K562 (cell line): ENCODE results near the gene ZNF296. TPM values are rescaled to one million over a fixed set of nuclear protein-coding genes. Genes with fewer than 3 reads are reported as not detected.
A peak's percentile ranks its signal among the peaks of the same experiment; 100 is the strongest.

Source experiments
- PRPF4 ChIP-seq: fragments of 200-400 bp; formaldehyde crosslinking; IDR thresholded peaks from one replicate; pipeline ENCODE4 v1.6.1; 2017; ENCODE audit warnings: low read length, low read depth, mild to moderate bottlenecking; ENCODE audit not compliant: insufficient read depth, poor library complexity, severe bottlenecking
- SIN3A ChIP-seq, 2 experiments: fragments of 150-350 bp in 1 of 2; IDR thresholded peaks; 2 replicates each; pipeline ENCODE4 v1.6.1; 2011 to 2016; ENCODE audit warnings: borderline replicate concordance in 2 of 2, low read depth in 2 of 2, low read length in 2 of 2, mild to moderate bottlenecking in 2 of 2, moderate library complexity in 2 of 2; ENCODE audit not compliant: control insufficient read depth in 1 of 2
- ZC3H4 ChIP-seq: sonication (generic); formaldehyde crosslinking; IDR thresholded peaks from 2 replicates; pipeline ENCODE4 v1.9.0; 2021; ENCODE audit warnings: missing genetic modification reagents, borderline replicate concordance
- ZNF324 ChIP-seq: fragments of 250-450 bp; sonication (Bioruptor Pico); IDR thresholded peaks from 2 replicates; pipeline ENCODE4 v1.4.0; 2020; ENCODE audit warnings: mild to moderate bottlenecking
- polyA plus RNA-seq, 8 experiments: library from polyadenylated mRNA; depleted of rRNA in 4 of 8; stranded (reverse) in 5 of 8; unstranded in 3 of 8; fragments of >200 nt; fragmentation: Nextera tagmentation in 2 of 8; fragmentation: Illumina TruSeq in 1 of 8; extraction: Ambion mirVana in 2 of 8; extraction: Trizol in 1 of 8; gene quantifications; 2 replicates each; pipeline versions ENCODE4 v1.2.1 to v1.2.3, GENCODE V29; 2011 to 2014; ENCODE audit warnings: inconsistent platforms in 1 of 8, missing spikeins in 1 of 8
- total RNA-seq, 7 experiments: library from RNA; depleted of rRNA in 6 of 7; stranded (reverse); fragments of >200 nt in 6 of 7; fragmentation: Illumina TruSeq in 2 of 7; extraction: Trizol in 2 of 7; gene quantifications; 2 replicates each; pipeline versions ENCODE4 v1.2.1 to v1.2.3, GENCODE V29; 2011 to 2021; ENCODE audit warnings: low replicate concordance in 1 of 7
- TF ChIP-seq, protein P1 (sequence below): fragments of 450-650 bp; IDR thresholded peaks from 2 replicates; pipeline ENCODE4 v1.6.1; 2016; ENCODE audit warnings: mild to moderate bottlenecking, moderate library complexity
- TF ChIP-seq, protein P2 (sequence below): sonication (generic); IDR thresholded peaks from 2 replicates; pipeline ENCODE4 v1.6.1; 2016
- TF ChIP-seq, protein P3 (sequence below), 2 experiments: fragments of 150-350 bp in 1 of 2; IDR thresholded peaks; 2 replicates each; pipeline ENCODE4 v1.6.1; 2012 to 2016; ENCODE audit warnings: low read depth in 2 of 2, low read length in 2 of 2, mild to moderate bottlenecking in 1 of 2, moderate library complexity in 1 of 2
- TF ChIP-seq, protein P4 (sequence below): fragments of 250-450 bp; sonication (Bioruptor Pico); IDR thresholded peaks from 2 replicates; pipeline ENCODE4 v1.9.0; 2021; ENCODE audit warnings: mild to moderate bottlenecking, inconsistent platforms

The ZNF296 gene
- total and polyA plus RNA-seq, 9 of the 15 experiments (the other 6 are each of a cell fraction or from before 2014, with no cell fraction given), result 0.03 to 8.8 (median 0.47) TPM; not detected in 1

DNA sequence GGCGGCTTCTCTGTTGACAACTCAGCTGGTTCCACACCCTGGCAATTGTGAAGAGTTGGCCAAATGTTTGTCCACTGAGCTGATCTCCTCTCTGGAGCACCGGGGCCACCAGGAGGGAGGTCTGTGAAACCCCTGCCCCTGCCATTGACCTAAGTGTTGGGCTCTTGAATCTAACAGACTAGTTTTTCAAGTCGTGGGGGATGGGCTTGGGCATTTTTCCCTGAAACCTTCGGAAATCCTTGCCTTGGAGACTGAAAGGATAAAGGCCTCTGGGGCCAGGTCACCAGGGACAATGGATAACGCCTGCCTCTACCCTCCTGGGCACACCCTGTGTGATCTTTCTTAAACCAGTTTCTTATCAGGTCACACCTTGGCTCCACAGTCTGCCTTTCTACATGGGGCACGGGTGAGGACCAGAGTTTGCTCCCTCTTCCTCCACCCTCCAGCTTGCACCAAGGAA lies 3.7 kb upstream of the ZNF296 start (continued):
- TF ChIP-seq, protein P1, sequence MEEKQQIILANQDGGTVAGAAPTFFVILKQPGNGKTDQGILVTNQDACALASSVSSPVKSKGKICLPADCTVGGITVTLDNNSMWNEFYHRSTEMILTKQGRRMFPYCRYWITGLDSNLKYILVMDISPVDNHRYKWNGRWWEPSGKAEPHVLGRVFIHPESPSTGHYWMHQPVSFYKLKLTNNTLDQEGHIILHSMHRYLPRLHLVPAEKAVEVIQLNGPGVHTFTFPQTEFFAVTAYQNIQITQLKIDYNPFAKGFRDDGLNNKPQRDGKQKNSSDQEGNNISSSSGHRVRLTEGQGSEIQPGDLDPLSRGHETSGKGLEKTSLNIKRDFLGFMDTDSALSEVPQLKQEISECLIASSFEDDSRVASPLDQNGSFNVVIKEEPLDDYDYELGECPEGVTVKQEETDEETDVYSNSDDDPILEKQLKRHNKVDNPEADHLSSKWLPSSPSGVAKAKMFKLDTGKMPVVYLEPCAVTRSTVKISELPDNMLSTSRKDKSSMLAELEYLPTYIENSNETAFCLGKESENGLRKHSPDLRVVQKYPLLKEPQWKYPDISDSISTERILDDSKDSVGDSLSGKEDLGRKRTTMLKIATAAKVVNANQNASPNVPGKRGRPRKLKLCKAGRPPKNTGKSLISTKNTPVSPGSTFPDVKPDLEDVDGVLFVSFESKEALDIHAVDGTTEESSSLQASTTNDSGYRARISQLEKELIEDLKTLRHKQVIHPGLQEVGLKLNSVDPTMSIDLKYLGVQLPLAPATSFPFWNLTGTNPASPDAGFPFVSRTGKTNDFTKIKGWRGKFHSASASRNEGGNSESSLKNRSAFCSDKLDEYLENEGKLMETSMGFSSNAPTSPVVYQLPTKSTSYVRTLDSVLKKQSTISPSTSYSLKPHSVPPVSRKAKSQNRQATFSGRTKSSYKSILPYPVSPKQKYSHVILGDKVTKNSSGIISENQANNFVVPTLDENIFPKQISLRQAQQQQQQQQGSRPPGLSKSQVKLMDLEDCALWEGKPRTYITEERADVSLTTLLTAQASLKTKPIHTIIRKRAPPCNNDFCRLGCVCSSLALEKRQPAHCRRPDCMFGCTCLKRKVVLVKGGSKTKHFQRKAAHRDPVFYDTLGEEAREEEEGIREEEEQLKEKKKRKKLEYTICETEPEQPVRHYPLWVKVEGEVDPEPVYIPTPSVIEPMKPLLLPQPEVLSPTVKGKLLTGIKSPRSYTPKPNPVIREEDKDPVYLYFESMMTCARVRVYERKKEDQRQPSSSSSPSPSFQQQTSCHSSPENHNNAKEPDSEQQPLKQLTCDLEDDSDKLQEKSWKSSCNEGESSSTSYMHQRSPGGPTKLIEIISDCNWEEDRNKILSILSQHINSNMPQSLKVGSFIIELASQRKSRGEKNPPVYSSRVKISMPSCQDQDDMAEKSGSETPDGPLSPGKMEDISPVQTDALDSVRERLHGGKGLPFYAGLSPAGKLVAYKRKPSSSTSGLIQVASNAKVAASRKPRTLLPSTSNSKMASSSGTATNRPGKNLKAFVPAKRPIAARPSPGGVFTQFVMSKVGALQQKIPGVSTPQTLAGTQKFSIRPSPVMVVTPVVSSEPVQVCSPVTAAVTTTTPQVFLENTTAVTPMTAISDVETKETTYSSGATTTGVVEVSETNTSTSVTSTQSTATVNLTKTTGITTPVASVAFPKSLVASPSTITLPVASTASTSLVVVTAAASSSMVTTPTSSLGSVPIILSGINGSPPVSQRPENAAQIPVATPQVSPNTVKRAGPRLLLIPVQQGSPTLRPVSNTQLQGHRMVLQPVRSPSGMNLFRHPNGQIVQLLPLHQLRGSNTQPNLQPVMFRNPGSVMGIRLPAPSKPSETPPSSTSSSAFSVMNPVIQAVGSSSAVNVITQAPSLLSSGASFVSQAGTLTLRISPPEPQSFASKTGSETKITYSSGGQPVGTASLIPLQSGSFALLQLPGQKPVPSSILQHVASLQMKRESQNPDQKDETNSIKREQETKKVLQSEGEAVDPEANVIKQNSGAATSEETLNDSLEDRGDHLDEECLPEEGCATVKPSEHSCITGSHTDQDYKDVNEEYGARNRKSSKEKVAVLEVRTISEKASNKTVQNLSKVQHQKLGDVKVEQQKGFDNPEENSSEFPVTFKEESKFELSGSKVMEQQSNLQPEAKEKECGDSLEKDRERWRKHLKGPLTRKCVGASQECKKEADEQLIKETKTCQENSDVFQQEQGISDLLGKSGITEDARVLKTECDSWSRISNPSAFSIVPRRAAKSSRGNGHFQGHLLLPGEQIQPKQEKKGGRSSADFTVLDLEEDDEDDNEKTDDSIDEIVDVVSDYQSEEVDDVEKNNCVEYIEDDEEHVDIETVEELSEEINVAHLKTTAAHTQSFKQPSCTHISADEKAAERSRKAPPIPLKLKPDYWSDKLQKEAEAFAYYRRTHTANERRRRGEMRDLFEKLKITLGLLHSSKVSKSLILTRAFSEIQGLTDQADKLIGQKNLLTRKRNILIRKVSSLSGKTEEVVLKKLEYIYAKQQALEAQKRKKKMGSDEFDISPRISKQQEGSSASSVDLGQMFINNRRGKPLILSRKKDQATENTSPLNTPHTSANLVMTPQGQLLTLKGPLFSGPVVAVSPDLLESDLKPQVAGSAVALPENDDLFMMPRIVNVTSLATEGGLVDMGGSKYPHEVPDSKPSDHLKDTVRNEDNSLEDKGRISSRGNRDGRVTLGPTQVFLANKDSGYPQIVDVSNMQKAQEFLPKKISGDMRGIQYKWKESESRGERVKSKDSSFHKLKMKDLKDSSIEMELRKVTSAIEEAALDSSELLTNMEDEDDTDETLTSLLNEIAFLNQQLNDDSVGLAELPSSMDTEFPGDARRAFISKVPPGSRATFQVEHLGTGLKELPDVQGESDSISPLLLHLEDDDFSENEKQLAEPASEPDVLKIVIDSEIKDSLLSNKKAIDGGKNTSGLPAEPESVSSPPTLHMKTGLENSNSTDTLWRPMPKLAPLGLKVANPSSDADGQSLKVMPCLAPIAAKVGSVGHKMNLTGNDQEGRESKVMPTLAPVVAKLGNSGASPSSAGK, result no peak
- TF ChIP-seq ZC3H4 (CRISPR knock-in tag) (no peak), ZNF324 (CRISPR knock-in tag) (no peak), SIN3A (IDR thresholded peaks at IDR 0.05; ENCODE audit: borderline replicate concordance in 2 of 2, control insufficient read depth in 1 of 2, low read depth in 2 of 2, low read length in 2 of 2) (peak; percentile 21 to 26; a peak in 1 of 4 replicates), PRPF4 (no peak)
- TF ChIP-seq, protein P2, sequence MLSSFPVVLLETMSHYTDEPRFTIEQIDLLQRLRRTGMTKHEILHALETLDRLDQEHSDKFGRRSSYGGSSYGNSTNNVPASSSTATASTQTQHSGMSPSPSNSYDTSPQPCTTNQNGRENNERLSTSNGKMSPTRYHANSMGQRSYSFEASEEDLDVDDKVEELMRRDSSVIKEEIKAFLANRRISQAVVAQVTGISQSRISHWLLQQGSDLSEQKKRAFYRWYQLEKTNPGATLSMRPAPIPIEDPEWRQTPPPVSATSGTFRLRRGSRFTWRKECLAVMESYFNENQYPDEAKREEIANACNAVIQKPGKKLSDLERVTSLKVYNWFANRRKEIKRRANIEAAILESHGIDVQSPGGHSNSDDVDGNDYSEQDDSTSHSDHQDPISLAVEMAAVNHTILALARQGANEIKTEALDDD, result 0 out of 2 replicates have a peak, but pooled peaks have one; percentile 21
- TF ChIP-seq, protein P3, sequence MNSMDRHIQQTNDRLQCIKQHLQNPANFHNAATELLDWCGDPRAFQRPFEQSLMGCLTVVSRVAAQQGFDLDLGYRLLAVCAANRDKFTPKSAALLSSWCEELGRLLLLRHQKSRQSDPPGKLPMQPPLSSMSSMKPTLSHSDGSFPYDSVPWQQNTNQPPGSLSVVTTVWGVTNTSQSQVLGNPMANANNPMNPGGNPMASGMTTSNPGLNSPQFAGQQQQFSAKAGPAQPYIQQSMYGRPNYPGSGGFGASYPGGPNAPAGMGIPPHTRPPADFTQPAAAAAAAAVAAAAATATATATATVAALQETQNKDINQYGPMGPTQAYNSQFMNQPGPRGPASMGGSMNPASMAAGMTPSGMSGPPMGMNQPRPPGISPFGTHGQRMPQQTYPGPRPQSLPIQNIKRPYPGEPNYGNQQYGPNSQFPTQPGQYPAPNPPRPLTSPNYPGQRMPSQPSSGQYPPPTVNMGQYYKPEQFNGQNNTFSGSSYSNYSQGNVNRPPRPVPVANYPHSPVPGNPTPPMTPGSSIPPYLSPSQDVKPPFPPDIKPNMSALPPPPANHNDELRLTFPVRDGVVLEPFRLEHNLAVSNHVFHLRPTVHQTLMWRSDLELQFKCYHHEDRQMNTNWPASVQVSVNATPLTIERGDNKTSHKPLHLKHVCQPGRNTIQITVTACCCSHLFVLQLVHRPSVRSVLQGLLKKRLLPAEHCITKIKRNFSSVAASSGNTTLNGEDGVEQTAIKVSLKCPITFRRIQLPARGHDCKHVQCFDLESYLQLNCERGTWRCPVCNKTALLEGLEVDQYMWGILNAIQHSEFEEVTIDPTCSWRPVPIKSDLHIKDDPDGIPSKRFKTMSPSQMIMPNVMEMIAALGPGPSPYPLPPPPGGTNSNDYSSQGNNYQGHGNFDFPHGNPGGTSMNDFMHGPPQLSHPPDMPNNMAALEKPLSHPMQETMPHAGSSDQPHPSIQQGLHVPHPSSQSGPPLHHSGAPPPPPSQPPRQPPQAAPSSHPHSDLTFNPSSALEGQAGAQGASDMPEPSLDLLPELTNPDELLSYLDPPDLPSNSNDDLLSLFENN (IDR thresholded peaks at IDR 0.05; ENCODE audit: low read depth in 2 of 2, low read length in 2 of 2), result no peak
- TF ChIP-seq, protein P4, sequence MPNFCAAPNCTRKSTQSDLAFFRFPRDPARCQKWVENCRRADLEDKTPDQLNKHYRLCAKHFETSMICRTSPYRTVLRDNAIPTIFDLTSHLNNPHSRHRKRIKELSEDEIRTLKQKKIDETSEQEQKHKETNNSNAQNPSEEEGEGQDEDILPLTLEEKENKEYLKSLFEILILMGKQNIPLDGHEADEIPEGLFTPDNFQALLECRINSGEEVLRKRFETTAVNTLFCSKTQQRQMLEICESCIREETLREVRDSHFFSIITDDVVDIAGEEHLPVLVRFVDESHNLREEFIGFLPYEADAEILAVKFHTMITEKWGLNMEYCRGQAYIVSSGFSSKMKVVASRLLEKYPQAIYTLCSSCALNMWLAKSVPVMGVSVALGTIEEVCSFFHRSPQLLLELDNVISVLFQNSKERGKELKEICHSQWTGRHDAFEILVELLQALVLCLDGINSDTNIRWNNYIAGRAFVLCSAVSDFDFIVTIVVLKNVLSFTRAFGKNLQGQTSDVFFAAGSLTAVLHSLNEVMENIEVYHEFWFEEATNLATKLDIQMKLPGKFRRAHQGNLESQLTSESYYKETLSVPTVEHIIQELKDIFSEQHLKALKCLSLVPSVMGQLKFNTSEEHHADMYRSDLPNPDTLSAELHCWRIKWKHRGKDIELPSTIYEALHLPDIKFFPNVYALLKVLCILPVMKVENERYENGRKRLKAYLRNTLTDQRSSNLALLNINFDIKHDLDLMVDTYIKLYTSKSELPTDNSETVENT (CRISPR knock-in tag), result no peak
